ENCODE data around the gene PEX5L. TPM values are rescaled to one million over a fixed set of nuclear protein-coding genes. Genes with fewer than 3 reads are reported as not detected.
"Not testable (repeated sequence)": the region's sequence is repeated elsewhere in the genome, so short reads cannot be mapped to it uniquely, and the experiment has no call there.

The PEX5L gene
- total and polyA plus RNA-seq, 9 donors: 0.30 to 8.6 (median 1.1) TPM

GRCh38 chr3:180011927-180012326, 24.8 kb downstream of the PEX5L start:
- intact Hi-C loops (cut with DNase I): no loop called here
- no peak for TF ChIP-seq POLR2A (IDR thresholded peaks at IDR 0.05)
- TF ChIP-seq EP300 (IDR thresholded peaks at IDR 0.05): no peak
- no peak for TF ChIP-seq CTCF (IDR thresholded peaks at IDR 0.05)
- WGBS, 3 donors: 52 to 69% (median 55%) methylated on average over 3 of the region's 3 CpGs
- Histone ChIP-seq H3K27me3 (no peaks in the 10 kb centered on the region), H3K9me3 (peaks cover 0 to 7% of the 10 kb centered on the region in 2 donors), H3K36me3 (no peaks in the 10 kb centered on the region), H3K27ac (no peak overlapping the region), H3K4me3 (no peak overlapping the region), H3K4me1 (ENCODE audit: insufficient read depth) (no peaks in the 10 kb centered on the region)
- DNase-seq: no peak

GRCh38 chr3:180008318-180008717, 28.4 kb downstream of the PEX5L start:
- WGBS, 3 donors: 82 to 83% (median 82%) methylated on average over 3 of the region's 3 CpGs
- H3K27me3 ChIP-seq; H3K27ac ChIP-seq; H3K4me1 ChIP-seq (ENCODE audit: insufficient read depth); H3K9me3 ChIP-seq; DNase-seq; intact Hi-C loops (cut with DNase I); H3K36me3 ChIP-seq; H3K4me3 ChIP-seq: not testable (repeated sequence)

- no peak overlapping the region for H3K4me3 ChIP-seq
- no peaks in the 10 kb centered on the region for H3K36me3 ChIP-seq
Observed at GRCh38 chr3:180004542-180004941, 32.2 kb downstream of the PEX5L start.

GRCh38 chr3:180002006-180002405, 34.7 kb downstream of the PEX5L start:
- no peaks in the 10 kb centered on the region for H3K4me1 ChIP-seq (ENCODE audit: insufficient read depth)
- no peak overlapping the region for H3K27ac ChIP-seq
- TF ChIP-seq CTCF (IDR thresholded peaks at IDR 0.05) (no peak), EP300 (IDR thresholded peaks at IDR 0.05) (no peak), POLR2A (IDR thresholded peaks at IDR 0.05) (no peak)
- 70 to 76% (median 71%) methylated on average over 2 of the region's 2 CpGs for WGBS, 3 donors
- intact Hi-C loops (cut with DNase I): no loop called here
- no peaks in the 10 kb centered on the region for H3K9me3 ChIP-seq
- no peak for DNase-seq
- no peak overlapping the region for H3K4me3 ChIP-seq
- no peaks in the 10 kb centered on the region for H3K36me3 ChIP-seq
- no peaks in the 10 kb centered on the region for H3K27me3 ChIP-seq

More at GRCh38 chr3:180004542-180004941, 32.2 kb downstream of the PEX5L start:
- no peaks in the 10 kb centered on the region for H3K4me1 ChIP-seq (ENCODE audit: insufficient read depth)
- TF ChIP-seq CTCF (IDR thresholded peaks at IDR 0.05) (no peak), POLR2A (IDR thresholded peaks at IDR 0.05) (no peak), EP300 (IDR thresholded peaks at IDR 0.05) (no peak)
- no peaks in the 10 kb centered on the region for H3K27me3 ChIP-seq
- intact Hi-C loops (cut with DNase I): no loop called here
- no peak for DNase-seq
- H3K9me3 ChIP-seq: peaks cover 0 to 7% of the 10 kb centered on the region in 2 donors
- 66 to 81% (median 80%) methylated on average over 2 of the region's 2 CpGs for WGBS, 3 donors
- H3K27ac ChIP-seq: no peak overlapping the region

GRCh38 chr3:180000500-180000899, 36.2 kb downstream of the PEX5L start:
- DNase-seq: no peak
- Histone ChIP-seq H3K27me3 (no peaks in the 10 kb centered on the region), H3K4me1 (ENCODE audit: insufficient read depth) (no peaks in the 10 kb centered on the region), H3K9me3 (no peaks in the 10 kb centered on the region), H3K27ac (no peak overlapping the region), H3K4me3 (no peak overlapping the region), H3K36me3 (no peaks in the 10 kb centered on the region)
- TF ChIP-seq CTCF (IDR thresholded peaks at IDR 0.05) (no peak), EP300 (IDR thresholded peaks at IDR 0.05) (no peak), POLR2A (IDR thresholded peaks at IDR 0.05) (no peak)
- WGBS, 3 donors: 73 to 80% (median 80%) methylated on average over 4 of the region's 4 CpGs
- intact Hi-C loops (cut with DNase I): no loop called here
